Mucosa of descending colon (tissue), 3 donors: ENCODE data around the gene ZMAT3. TPM values are rescaled to one million over a fixed set of nuclear protein-coding genes. Genes with fewer than 3 reads are reported as not detected.

Source experiments
- ATAC-seq: fragments of 200-7000 bp; cut with Tn5 transposase; one replicate; pipeline ENCODE4 v1.9.1; 2020; ENCODE audit warnings: mild to moderate bottlenecking, moderate library complexity
- DNase-seq, 3 donors: peaks; one replicate each; pipeline ENCODE4 v3.0.0-alpha.2; 2020
- H3K36me3 ChIP-seq: fragments of 200-600 bp; one replicate; pipeline ENCODE4 v1.8.0; 2021; ENCODE audit warnings: low read depth, mild to moderate bottlenecking
- H3K4me1 ChIP-seq: fragments of 200-600 bp; one replicate; pipeline ENCODE4 v1.8.0; 2021; ENCODE audit warnings: low read depth, mild to moderate bottlenecking
- H3K4me3 ChIP-seq: fragments of 200-600 bp; one replicate; pipeline ENCODE4 v1.8.0; 2021; ENCODE audit warnings: mild to moderate bottlenecking
- H3K9me3 ChIP-seq: fragments of 200-600 bp; one replicate; pipeline ENCODE4 v1.8.0; 2021; ENCODE audit warnings: mild to moderate bottlenecking
- CTCF ChIP-seq: fragments of 200-600 bp; IDR thresholded peaks from one replicate; pipeline ENCODE4 v1.8.0; 2022; ENCODE audit warnings: antibody characterized with exemption, mild to moderate bottlenecking
- intact Hi-C, 2 donors: fragments of 100-400 bp; cut with DNase I in 1 of 2; cut with micrococcal nuclease in 1 of 2; formaldehyde crosslinking; loops; one replicate each; pipeline versions ENCODE4 v1.11.0 to v1.11.1; 2022; cut with DNase I, micrococcal nuclease
- total RNA-seq, 3 donors: library from RNA; stranded (reverse); fragmentation: NEBNext Ultra II Directional in 2 of 3; extraction: Animal tissue kit (Norgen Biotek cat#: 25700) in 2 of 3; gene quantifications; one replicate each; pipeline versions ENCODE4 v1.2.1 to v1.2.4, GENCODE V29; 2021 to 2023
- donor health status: DM: no; HTN: no; CAD: no; lungs with moderate emphysema.
- donor health status: DM: no; HTN: no; CAD: no.
- donor health status: DM: no; HTN: yes; CAD: no.

The ZMAT3 gene
- total RNA-seq, 3 donors from 2014 or later = 9.3 to 22.2 (median 9.5) TPM

GRCh38 chr3:179083977-179084376 is 12.4 kb upstream of the ZMAT3 start:
- TF ChIP-seq CTCF = no peak
- intact Hi-C loops = no loop called here
- no peak for ATAC-seq
- no peak for DNase-seq
- Histone ChIP-seq H3K4me1 (no peaks in the 10 kb centered on the region), H3K4me3 (no peak overlapping the region), H3K36me3 (no peaks in the 10 kb centered on the region), H3K9me3 (no peaks in the 10 kb centered on the region)

DNA sequence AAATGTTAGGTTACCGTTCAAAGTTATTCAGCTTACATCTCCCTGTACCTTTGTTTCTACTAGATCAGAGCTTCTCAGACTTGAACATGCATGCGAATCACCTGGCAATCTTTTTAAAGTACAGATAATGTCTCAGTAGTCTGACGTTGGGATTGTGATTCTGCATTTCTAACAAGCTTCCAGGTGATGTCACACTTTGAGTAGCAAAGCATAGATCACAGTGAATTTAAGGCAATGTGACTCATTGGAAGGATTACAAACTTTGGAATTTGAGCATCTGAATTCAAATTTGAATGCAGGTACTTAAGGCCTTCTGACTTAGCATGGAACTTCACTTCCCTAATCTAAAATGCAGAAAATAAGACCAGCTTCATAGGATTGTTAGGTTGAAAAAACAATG is 10.8 kb upstream of the ZMAT3 start:
- DNase-seq = no peak
- Histone ChIP-seq H3K36me3 (no peaks in the 10 kb centered on the region), H3K4me1 (no peaks in the 10 kb centered on the region), H3K9me3 (no peaks in the 10 kb centered on the region), H3K4me3 (no peak overlapping the region)
- no peak for ATAC-seq
- TF ChIP-seq CTCF = no peak
- intact Hi-C loops = no loop called here

DNA sequence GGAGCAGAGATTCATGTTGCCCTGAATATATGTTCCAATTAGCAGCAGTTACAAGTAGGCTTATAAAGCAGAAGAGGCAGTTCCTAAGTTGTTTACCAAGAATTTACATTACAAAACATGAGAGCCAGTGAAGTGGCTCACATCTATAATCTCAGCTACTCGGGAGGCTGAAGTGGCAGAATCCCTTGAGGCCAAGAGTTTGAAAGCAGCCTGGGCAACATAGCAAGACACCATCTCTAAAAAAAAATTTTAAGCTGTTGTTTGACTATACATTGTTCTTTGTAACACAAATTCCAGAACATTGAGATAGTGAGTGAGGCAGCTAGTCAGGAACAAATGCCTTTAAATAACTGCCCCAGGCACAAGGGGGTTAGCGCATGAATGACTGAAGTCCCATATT is 10.3 kb upstream of the ZMAT3 start:
- DNase-seq = no peak
- Histone ChIP-seq H3K4me1 (no peaks in the 10 kb centered on the region), H3K4me3 (no peak overlapping the region), H3K9me3 (no peaks in the 10 kb centered on the region), H3K36me3 (no peaks in the 10 kb centered on the region)
- intact Hi-C loops = no loop called here
- TF ChIP-seq CTCF = no peak
- ATAC-seq = no peak

DNA sequence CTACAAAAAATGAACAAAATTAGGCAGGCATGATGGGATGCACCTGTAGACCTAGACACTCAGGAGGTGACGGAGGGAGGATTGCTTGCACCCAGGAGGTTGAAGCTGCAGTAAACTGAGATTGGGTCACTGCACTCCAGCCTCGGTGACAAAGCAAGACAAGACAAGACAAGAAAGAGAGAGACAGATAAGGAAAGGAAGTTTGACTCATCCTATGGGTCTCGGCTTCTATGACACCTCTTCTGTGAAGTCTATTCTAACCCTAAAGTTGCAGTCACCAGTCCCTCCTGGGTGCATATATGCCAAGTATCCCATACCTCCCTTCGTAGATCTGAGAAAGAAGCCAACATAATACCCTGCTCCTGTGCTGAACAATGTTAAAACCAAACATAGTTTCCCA is 7.9 kb upstream of the ZMAT3 start:
- H3K4me1 ChIP-seq = no peaks in the 10 kb centered on the region
- no peaks in the 10 kb centered on the region for H3K36me3 ChIP-seq
- TF ChIP-seq CTCF = no peak
- no peaks in the 10 kb centered on the region for H3K9me3 ChIP-seq
- no peak for DNase-seq
- intact Hi-C loops = no loop called here
- H3K4me3 ChIP-seq = no peak overlapping the region
- ATAC-seq = no peak

GRCh38 chr3:179076243-179077027 is 4.8 kb upstream of the ZMAT3 start:
- TF ChIP-seq CTCF = no peak
- no peaks in the 10 kb centered on the region for H3K4me1 ChIP-seq
- H3K4me3 ChIP-seq = no peak overlapping the region
- no peak for ATAC-seq
- H3K9me3 ChIP-seq = no peaks in the 10 kb centered on the region
- no peaks in the 10 kb centered on the region for H3K36me3 ChIP-seq
- no peak for DNase-seq
- intact Hi-C loops = no loop called here
